ENCODE data around the gene BRI3.

BRI3 gene

DNA sequence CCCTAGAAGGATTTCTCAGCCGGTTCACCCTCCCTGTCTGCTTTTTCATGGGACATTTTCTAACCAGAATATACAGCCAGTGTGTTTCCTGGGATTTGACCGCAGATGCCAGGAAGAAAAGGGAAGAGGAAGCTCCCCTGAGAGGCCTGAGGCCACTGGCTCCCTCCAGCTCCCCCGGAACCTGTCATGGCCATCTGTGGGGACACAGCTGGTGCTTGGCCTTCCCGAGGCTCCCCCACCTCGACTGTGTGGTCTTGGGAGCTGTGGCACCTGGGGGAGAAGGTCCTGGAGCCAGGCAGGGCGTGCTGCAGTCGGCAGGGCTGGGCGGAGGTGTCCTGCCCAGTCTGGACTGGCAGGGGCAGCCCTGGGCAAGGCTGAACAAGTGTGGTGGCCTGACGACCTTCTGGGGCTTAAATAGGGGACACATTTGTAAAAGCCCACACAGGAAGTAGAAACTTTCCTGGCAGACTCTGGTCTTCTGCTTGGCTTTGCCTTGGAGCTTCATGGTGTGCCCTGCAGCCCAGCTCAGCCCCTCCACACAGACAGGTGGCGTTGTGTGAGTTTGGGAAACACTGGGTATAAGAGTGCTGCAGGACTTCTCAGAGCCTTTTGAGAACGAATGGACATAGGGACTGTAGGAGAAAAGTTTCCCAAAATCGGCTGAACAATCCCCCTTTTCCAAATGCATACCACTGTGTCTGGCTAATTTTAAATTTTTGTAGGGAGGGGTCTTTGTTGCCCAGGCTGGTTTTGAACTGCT is 6.8 kb downstream of the BRI3 start:
- DNase-seq, result no peak

DNA sequence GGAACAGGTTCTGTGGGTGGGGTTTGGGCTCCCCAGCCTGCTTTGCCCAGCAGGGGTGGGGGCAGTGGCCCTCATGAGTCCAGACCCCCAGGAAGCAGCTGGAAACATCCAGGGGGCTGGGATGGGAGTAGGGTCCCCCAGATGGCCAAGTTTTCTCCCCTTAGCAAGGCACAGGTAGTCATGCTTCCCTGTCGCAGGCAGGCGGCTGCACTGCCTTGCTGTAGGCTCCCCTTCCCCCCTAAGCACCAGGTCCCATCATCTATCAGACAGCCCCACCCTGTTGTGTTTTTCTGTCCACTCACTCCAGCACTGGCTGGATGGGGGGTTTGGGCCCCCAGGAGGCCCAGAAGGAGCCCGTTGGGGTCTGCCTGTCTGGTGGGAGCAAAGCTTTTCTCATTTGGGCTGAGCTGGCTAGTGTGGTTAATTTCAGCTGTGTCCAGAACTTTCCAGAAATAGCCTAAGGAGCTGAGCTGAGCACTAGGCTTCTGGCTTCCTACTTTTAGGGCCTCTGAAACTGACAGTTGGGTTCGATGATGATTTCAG is 7.9 kb downstream of the BRI3 start:
- no peak for DNase-seq

GRCh38 chr7:98291717-98292116 is 10.2 kb downstream of the BRI3 start:
- DNase-seq, result no peak

DNA sequence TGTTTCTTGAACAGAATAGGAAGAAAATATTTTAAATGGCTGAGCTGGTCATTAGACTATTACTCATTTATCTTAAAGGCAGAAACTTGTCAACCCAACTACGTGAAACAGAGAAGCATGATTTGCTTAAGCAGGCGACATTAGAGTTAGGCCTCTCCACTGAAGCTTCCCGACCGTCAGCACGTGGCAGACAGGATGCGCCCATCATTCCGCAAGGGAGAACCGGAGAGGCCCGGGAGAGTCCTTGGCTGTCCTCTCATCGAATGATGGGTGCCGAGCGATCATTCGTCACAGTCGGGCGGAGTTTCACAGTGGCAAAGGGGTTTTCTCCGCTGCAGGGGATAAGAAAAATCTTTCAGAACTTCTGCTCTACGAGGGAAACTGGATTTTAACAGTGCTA is 11.8 kb downstream of the BRI3 start:
- DNase-seq, result no peak

DNA sequence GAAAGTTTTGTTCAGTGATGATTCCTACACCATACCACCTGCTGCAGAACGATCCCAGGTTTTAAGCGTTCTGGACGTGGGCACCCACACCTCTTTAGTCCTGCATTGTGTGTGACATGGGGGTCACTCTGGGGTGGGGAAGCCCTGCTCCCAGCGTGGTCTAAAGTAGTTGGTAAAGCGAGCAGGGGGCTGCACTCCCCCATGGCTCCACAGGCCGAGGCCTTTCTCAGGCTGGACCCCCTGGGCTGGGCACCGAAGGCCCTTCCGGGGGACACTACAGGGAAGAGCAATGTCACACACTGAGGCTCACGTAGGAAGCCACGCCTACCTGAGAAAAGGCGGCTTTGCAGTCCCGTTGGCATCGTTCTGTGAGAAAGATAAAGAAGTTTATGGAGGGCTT is 12.3 kb downstream of the BRI3 start:
- no peak for DNase-seq

DNA sequence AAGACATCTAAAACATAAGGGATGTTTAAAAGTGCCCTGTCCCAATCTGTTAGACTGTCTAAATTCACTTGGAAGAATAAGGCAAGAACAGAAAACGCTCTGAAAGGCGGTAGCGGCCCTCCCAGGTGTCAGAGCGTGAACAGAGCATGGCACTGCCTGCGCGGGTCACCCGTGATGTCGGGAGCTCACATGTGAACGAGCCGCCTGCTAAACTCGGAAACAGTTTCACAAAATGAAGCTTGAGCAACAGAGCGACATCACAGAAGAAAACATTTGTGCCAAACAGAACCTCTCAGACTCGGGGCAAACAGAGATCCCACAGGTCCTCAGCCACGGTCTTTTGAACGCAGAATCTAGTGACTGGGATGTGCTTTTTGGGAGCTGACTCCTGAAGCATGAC is 12.8 kb downstream of the BRI3 start:
- no peak for DNase-seq

DNA sequence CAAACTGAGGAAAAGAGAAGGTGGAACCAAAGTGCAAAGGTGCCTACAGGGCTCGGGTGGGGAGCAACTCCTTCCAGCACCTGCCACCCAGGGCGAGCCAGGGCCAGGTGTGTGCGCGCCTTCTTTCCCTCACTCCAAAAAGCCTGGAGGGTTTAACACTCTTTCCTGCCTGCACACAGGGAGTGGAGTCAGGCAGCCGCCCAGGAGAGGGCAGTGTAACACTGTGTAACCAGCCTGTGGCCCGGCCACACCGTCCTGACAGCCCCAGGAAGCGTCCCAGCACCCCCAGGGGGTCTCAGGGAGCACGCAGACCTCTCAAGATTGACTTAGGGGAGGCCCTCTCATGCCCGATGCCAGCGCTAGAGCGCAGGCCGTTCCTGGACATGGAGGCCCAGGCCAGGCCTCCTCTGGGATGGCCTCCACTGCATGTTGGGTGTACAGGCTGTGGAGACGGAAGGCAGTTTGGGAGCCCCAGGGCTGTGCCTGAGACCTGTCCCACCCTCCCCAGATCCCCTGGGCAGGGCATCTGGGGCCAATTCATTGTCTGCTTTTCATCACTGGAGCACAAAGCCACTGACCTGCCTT is 13.4 kb downstream of the BRI3 start:
- DNase-seq, result no peak

GRCh38 chr7:98295467-98296192 is 14.1 kb downstream of the BRI3 start:
- DNase-seq, result no peak

- DNase-seq, result no peak
Observed at GRCh38 chr7:98296833-98297232, 15.3 kb downstream of the BRI3 start.

DNA sequence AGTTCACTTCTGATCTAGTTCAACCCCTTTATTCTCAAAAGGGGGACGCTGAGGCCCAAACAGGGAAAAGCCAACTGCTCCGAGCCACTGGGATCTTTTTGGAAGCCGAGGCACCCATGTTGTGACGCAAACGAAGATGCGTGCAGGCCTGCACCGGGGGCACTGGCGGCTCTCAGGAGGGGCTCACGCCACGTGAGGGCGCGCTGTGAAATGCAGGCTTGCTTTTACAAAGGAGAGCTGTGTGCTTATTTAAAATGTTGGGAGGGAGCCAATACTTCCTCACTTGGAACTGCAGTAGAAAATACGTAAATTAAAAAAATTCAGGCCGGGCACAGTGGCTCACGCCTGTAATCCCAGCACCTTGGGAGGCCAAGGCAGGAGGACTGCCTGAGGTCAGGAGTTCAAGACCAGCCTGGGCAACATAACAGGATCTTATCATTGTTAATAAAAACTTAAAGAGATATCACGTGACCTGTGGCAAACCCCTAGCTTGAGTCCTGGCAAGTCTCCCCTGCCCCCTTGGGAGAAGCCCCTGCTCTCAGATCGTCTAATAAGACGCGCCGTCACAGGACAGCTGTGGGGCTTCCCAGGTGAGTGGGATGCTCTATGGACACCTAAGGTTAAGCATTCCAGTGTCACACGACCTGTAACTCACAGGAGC is 16.3 kb downstream of the BRI3 start:
- no peak for DNase-seq

DNA sequence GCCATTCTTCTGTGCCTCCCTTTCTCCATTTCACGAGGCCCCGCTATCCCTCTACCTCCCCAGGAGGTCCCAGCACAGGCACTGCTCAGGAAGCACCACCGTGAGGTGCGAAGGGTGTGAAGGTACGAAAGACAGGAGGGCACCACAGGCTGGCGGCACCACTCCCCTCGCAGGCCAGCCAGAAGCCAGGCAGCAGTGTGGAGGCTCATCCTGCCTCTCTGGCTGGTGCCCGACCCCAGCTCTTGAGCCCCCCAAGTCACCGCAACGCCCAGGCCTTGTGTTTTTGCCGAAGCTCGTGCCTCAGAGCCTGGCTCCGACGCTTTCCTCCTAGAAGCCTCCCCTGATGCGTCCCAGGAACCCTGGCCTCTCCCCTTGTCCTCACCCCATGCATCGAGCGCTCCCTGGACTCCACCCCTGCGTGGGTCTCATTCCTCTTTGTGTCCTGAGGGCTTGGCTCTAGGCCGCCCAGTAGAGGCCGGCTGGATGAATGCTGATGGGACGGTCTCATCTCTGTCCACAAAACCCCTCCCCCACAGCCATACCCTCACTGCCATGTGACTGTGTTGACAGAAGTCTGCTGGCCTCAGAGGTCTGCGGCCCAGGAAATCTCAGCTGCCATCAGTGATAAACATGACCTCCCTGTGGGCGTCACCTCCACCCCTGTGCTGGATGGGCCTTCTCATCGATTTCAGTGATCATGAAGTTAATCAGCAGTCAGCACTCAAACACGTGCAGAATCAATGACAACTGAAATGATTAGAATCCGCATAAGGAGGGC is 19.3 kb downstream of the BRI3 start:
- no peak for DNase-seq

- DNase-seq, result no peak
Observed at GRCh38 chr7:98301693-98302470, 20.4 kb downstream of the BRI3 start.

DNA sequence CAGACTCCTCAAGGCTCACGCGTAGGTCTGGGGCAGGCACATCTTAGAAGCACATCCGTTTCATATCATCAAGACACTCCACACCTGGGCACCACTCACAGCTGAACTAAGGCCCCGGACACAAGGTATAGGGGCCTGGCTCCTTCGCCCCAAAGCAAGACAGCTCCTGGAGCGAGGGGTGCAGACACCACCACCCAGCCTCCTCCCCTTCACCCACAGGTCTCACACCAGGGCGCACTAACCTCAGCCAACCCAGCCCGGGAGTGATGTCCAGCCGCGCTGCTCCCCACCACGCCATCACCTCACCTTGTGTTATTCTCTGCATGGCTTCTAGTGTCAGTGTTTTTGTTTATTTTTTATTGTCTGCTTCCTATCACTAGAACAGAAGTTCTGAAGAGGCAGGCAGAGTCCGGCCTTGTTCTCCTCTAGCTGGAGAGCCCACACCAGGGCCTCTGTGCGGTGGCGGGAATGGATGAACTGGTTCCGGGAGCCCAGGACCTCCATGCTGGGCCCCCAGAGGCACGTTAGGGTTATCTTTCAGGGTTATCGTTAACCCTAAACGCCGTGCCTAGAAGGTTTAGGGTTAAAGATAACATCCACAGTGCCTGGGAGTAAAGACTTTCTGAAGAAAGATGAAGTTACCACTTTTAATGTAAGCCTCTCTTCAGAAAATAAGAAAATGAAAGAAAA is 21.8 kb downstream of the BRI3 start:
- DNase-seq, result no peak

GRCh38 chr7:98303906-98304305 is 22.4 kb downstream of the BRI3 start:
- DNase-seq, result no peak

DNA sequence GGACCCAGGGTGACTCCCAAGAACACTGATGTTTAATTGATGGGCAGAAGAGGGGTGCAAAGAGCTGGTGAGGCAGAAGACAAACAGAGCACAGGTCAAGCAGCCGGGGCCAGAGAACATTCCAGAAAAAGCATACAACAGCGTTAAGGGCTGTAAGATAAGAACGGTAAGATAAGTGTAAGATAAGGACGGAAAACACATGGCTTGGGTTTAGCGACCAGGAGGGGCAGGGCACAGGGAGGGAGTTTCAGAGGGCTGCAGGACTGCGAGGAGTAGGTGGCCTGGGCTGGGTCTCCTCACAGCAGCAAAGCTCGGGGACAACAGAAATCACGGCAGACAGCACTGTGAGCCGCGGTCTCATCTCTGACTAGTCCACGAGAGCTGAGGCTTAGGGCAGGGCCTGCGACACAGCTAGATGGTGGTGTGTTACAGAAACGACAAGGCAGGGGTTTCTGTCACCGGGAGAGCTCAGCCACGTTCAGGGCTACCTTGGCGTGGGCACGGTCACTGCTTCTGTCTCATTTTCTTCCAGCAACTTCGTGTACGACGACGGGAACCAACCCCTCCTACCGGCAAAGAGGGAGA is 24.6 kb downstream of the BRI3 start:
- DNase-seq, result no peak

DNA sequence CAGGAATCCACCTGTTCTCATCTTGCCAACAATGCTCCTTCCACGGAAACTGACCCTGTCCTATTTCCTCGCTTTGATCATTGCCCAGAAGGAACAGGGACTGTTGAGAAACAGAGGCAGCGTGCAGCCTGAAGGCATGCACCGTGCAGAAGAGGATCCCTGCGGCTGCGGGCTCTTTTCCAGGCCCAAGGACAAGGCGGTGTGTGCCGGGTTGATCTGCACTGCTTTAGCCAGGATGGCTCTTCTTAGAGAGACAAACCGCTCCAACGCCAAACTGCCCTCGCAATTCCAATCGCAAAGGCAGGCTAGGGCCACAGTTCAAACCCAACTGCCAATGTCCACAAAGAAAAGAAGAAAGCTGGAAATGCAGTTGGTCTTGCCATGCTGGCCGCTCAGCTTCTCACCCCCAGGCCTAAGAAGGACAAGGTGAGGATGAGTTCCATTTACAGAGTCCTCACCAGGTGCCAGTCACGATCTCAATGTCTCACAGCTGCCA is 26.5 kb downstream of the BRI3 start:
- DNase-seq, result no peak

- DNase-seq, result no peak
Observed at GRCh38 chr7:98309566-98309965, 28.1 kb downstream of the BRI3 start.

DNA sequence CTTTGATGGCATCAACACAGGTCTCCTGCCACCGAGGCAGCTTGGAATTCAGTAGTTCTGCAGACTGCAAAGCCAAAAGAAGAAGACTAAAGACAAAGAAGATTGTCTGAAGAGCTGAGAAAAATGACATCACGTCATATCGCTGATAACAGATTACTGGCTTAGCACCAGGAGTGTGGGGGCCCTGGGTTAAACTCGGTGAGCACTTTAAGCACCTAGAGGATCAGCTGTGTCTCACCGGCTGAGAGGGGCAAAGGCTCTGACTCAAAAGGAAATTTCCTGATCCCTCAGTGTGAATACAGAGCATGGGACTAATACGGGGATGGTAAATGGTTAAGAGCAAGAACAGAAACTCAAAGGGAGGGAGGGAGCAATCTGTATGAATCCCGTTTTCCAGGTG is 30.7 kb downstream of the BRI3 start:
- no peak for DNase-seq

DNA sequence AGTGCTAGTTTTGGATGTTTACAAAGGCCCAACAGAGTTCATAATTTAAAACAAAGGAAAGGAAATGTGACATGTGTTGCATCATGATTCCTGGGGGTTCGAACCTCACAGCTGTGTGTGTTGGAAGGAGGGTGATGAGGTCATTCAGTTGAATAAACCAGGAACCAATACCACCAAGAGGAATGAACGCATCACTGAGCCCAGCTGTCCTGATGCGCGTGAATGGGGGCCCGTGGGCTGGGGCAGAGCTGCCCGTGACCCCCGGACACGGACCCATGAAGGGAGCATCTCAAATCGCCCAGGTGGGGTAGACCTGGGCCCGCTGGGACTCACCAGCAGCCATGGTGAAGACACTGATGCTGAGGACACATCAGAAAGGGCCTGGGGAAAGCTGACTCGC is 33.0 kb downstream of the BRI3 start:
- DNase-seq, result no peak

- DNase-seq, result no peak
Observed at GRCh38 chr7:98315318-98315993, 34.0 kb downstream of the BRI3 start.

Data from activated effector memory CD4-positive, alpha-beta T cell treated with Interleukin-2 at 50 U/mL for 16 hours (primary cell).